Neural progenitor cell (in vitro differentiated cells): ENCODE results near the gene ARHGAP24. TPM values are rescaled to one million over a fixed set of nuclear protein-coding genes. Genes with fewer than 3 reads are reported as not detected.

Experiments used
- DNase-seq: peaks from one replicate; pipeline ENCODE4 v3.0.0-alpha.2; 2016; ENCODE audit warnings: low spot score
- H2AFZ ChIP-seq: fragments of 200-600 bp; sonication (generic); replicated peaks from 2 replicates; pipeline ENCODE4 v1.6.1; 2016; ENCODE audit warnings: antibody characterized with exemption
- H3F3A ChIP-seq: fragments of 200-600 bp; sonication (generic); 2 replicates; pipeline ENCODE4 v1.6.1; 2016; ENCODE audit warnings: antibody characterized with exemption, low read depth
- H3K27ac ChIP-seq: fragments of 200-600 bp; sonication (generic); 2 replicates; pipeline ENCODE4 v1.5.1; 2016; ENCODE audit warnings: mild to moderate bottlenecking
- H3K27me3 ChIP-seq: fragments of 200-600 bp; sonication (generic); 2 replicates; pipeline ENCODE4 v1.6.1; 2016; ENCODE audit warnings: mild to moderate bottlenecking, moderate library complexity
- H3K36me3 ChIP-seq: fragments of 200-600 bp; sonication (generic); 2 replicates; pipeline ENCODE4 v1.5.1; 2016
- H3K4me1 ChIP-seq: fragments of 200-600 bp; sonication (generic); 2 replicates; pipeline ENCODE4 v1.6.1; 2016; ENCODE audit warnings: mixed run types
- H3K4me2 ChIP-seq: fragments of 200-600 bp; sonication (generic); 2 replicates; pipeline ENCODE4 v1.6.1; 2016
- H3K4me3 ChIP-seq: fragments of 200-600 bp; sonication (generic); 2 replicates; pipeline ENCODE4 v1.5.1; 2016
- H3K79me2 ChIP-seq: fragments of 200-600 bp; sonication (generic); 2 replicates; pipeline ENCODE4 v1.6.1; 2016; ENCODE audit warnings: low read depth
- H3K9ac ChIP-seq: fragments of 200-600 bp; sonication (generic); 2 replicates; pipeline ENCODE4 v1.6.1; 2016
- H3K9me3 ChIP-seq: fragments of 200-600 bp; sonication (generic); 2 replicates; pipeline ENCODE4 v1.5.1; 2016; ENCODE audit warnings: low read depth
- H4K20me1 ChIP-seq: fragments of 200-600 bp; sonication (generic); 2 replicates; pipeline ENCODE4 v1.6.1; 2016; ENCODE audit warnings: low read depth
- H3K27ac Mint-ChIP-seq: 3 replicates; pipeline ENCODE4 v1.8.0; 2021; ENCODE audit warnings: mixed read lengths
- H3K27me3 Mint-ChIP-seq: 2 replicates; pipeline ENCODE4 v1.8.0; 2022; ENCODE audit warnings: low read depth, mild to moderate bottlenecking, inconsistent platforms, moderate library complexity, mixed read lengths; ENCODE audit not compliant: insufficient read depth
- H3K36me3 Mint-ChIP-seq: 3 replicates; pipeline ENCODE4 v1.8.0; 2021; ENCODE audit warnings: mixed read lengths
- H3K4me1 Mint-ChIP-seq: 3 replicates; pipeline ENCODE4 v1.8.0; 2021; ENCODE audit warnings: mixed read lengths
- H3K4me3 Mint-ChIP-seq: 3 replicates; pipeline ENCODE4 v1.8.0; 2021; ENCODE audit warnings: mild to moderate bottlenecking, moderate library complexity, mixed read lengths
- H3K9me3 Mint-ChIP-seq: 3 replicates; pipeline ENCODE4 v1.8.0; 2020; ENCODE audit warnings: mixed read lengths
- EZH2 ChIP-seq: fragments of 200-600 bp; sonication (generic); IDR thresholded peaks from 2 replicates; pipeline ENCODE4 v1.6.1; 2017; ENCODE audit warnings: antibody characterized with exemption, mild to moderate bottlenecking, moderate library complexity
- EZH2phosphoT487 ChIP-seq: fragments of 200-600 bp; sonication (generic); IDR thresholded peaks from 2 replicates; pipeline ENCODE4 v1.6.1; 2017; ENCODE audit warnings: antibody characterized with exemption
- total RNA-seq: library from RNA; depleted of rRNA; stranded (reverse); fragments of >200 nt; gene quantifications from 2 replicates; pipeline ENCODE4 v1.2.3, GENCODE V29; 2015; ENCODE audit warnings: low replicate concordance
- TF ChIP-seq, protein P1 (sequence below): fragments of 200-600 bp; sonication (generic); IDR thresholded peaks from 2 replicates; pipeline ENCODE4 v1.5.1; 2017; ENCODE audit warnings: antibody characterized with exemption, mild to moderate bottlenecking

Gene ARHGAP24
- total RNA-seq, 1 donor from 2014 or later: 2.2 TPM

DNA sequence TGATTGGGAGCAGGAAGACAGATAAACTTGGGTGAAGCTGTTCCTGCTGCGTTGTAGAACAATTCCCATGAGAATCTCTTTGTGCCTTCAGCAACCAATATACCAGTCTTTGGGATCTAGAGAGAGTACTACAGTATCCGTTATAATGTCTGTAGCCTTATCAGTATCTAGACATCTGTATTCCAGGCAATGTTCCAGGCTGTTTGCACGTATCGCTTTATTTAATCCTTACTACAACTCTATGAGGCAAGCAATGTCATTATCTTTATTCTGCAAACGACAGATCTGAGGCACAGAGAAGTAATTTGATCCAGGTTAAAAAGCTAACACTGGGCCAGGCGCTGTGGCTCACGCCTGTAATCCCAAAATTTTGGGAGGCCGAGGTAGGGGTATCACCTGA is 251.6 kb downstream of the ARHGAP24 start:
- Histone ChIP-seq H3F3A (no peaks in the 10 kb centered on the region), H3K27me3 (no peaks in the 10 kb centered on the region), H3K9ac (no peak overlapping the region), H4K20me1 (no peaks in the 10 kb centered on the region), H3K4me3 (no peak overlapping the region), H3K27ac (no peak overlapping the region), H3K79me2 (no peaks in the 10 kb centered on the region), H2AFZ (peak overlapping the region; percentile 88), H3K9me3 (no peaks in the 10 kb centered on the region), H3K4me1 (no peaks in the 10 kb centered on the region), H3K4me2 (no peak overlapping the region), H3K36me3 (no peaks in the 10 kb centered on the region)
- H3K27me3 Mint-ChIP-seq: no peaks in the 10 kb centered on the region
- no peaks in the 10 kb centered on the region for H3K9me3 Mint-ChIP-seq
- H3K4me1 Mint-ChIP-seq: no peaks in the 10 kb centered on the region
- TF ChIP-seq, protein P1, sequence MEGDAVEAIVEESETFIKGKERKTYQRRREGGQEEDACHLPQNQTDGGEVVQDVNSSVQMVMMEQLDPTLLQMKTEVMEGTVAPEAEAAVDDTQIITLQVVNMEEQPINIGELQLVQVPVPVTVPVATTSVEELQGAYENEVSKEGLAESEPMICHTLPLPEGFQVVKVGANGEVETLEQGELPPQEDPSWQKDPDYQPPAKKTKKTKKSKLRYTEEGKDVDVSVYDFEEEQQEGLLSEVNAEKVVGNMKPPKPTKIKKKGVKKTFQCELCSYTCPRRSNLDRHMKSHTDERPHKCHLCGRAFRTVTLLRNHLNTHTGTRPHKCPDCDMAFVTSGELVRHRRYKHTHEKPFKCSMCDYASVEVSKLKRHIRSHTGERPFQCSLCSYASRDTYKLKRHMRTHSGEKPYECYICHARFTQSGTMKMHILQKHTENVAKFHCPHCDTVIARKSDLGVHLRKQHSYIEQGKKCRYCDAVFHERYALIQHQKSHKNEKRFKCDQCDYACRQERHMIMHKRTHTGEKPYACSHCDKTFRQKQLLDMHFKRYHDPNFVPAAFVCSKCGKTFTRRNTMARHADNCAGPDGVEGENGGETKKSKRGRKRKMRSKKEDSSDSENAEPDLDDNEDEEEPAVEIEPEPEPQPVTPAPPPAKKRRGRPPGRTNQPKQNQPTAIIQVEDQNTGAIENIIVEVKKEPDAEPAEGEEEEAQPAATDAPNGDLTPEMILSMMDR: no peak
- TF ChIP-seq EZH2 (no peak), EZH2phosphoT487 (no peak)
- no peak overlapping the region for H3K27ac Mint-ChIP-seq
- H3K36me3 Mint-ChIP-seq: no peaks in the 10 kb centered on the region
- no peak for DNase-seq
- H3K4me3 Mint-ChIP-seq: no peak overlapping the region

DNA sequence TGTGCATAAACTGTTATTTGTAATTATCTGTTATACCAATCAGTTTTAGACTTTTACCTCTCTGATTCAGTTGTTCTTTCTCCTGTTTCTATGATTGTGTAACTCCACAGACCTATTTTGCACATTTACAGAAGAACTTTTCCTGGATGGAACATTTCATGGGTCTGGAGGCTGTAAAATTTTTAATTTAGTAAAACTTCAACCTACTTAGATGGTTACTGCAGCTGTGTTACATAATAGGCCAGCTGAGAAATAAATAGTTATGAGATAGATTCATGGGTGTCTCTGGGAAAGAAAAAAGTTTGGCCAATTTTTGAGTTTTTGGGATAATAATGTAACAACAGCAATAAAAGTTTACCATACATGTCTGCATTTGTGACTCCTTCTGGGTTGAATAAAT is 253.5 kb downstream of the ARHGAP24 start:
- TF ChIP-seq, protein P1: no peak
- TF ChIP-seq EZH2phosphoT487: no peak
- TF ChIP-seq EZH2: no peak
- no peak overlapping the region for H3K27ac Mint-ChIP-seq
- H3K9me3 Mint-ChIP-seq: no peaks in the 10 kb centered on the region
- H2AFZ ChIP-seq: no peak overlapping the region
- H3K27me3 Mint-ChIP-seq: no peaks in the 10 kb centered on the region
- no peak overlapping the region for H3K4me3 Mint-ChIP-seq
- no peaks in the 10 kb centered on the region for H3K27me3 ChIP-seq
- H3K4me3 ChIP-seq: no peak overlapping the region
- H3K4me1 ChIP-seq: no peaks in the 10 kb centered on the region
- H4K20me1 ChIP-seq: no peaks in the 10 kb centered on the region
- no peak overlapping the region for H3K9ac ChIP-seq
- H3K4me1 Mint-ChIP-seq: no peaks in the 10 kb centered on the region
- DNase-seq: no peak
- no peak overlapping the region for H3K27ac ChIP-seq
- no peaks in the 10 kb centered on the region for H3K9me3 ChIP-seq
- no peaks in the 10 kb centered on the region for H3F3A ChIP-seq
- H3K36me3 ChIP-seq: no peaks in the 10 kb centered on the region
- no peak overlapping the region for H3K4me2 ChIP-seq
- H3K79me2 ChIP-seq: no peaks in the 10 kb centered on the region
- no peaks in the 10 kb centered on the region for H3K36me3 Mint-ChIP-seq

DNA sequence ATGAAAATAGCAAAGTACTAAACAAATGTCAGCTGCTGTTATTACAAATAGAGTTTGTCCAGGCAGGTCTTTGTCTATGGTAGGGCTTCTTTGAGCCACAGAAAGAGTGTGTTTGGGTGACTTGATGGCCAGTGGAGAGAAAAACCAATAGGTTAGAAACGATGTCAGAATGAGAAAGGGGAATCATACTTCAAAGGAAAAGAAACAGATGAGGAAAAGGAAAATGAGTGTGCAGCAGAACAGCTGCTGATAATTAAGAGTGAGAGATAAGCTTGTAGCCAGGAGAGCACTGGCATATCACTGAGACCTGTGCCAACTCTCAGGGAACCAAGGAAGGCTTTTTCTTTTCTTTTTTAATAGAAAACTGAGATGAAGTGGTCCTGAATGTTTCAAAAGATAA is 257.2 kb downstream of the ARHGAP24 start:
- H3K9me3 Mint-ChIP-seq: no peaks in the 10 kb centered on the region
- no peak overlapping the region for H3K9ac ChIP-seq
- H3K9me3 ChIP-seq: no peaks in the 10 kb centered on the region
- no peaks in the 10 kb centered on the region for H3K36me3 Mint-ChIP-seq
- DNase-seq: no peak
- no peaks in the 10 kb centered on the region for H3K4me1 Mint-ChIP-seq
- no peak overlapping the region for H3K27ac Mint-ChIP-seq
- no peaks in the 10 kb centered on the region for H3K79me2 ChIP-seq
- H3K4me2 ChIP-seq: no peak overlapping the region
- no peak overlapping the region for H2AFZ ChIP-seq
- H3K27ac ChIP-seq: no peak overlapping the region
- no peaks in the 10 kb centered on the region for H4K20me1 ChIP-seq
- no peaks in the 10 kb centered on the region for H3K36me3 ChIP-seq
- H3K4me1 ChIP-seq: no peaks in the 10 kb centered on the region
- no peaks in the 10 kb centered on the region for H3F3A ChIP-seq
- TF ChIP-seq EZH2phosphoT487 (no peak), EZH2 (no peak)
- TF ChIP-seq, protein P1: no peak
- H3K4me3 ChIP-seq: no peak overlapping the region
- no peaks in the 10 kb centered on the region for H3K27me3 ChIP-seq
- H3K27me3 Mint-ChIP-seq: no peaks in the 10 kb centered on the region
- H3K4me3 Mint-ChIP-seq: no peak overlapping the region

DNA sequence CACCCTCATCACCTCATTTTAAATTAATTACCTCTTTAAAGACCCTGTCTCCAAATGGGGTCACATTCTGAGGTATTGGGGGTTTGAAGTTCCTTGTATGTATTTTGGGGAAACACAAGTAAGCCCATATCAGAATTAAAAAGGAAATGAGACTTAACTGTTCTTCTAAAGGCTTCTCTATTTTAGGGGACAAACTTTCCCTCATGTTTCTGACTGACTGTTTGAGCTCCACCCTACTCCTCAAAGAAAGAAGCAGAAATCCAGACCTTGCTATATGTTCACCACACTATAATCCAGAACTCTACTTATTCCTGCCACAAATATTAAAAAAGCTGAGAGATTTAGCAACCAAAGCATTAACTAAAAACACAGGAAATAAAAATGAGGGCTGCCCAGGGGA is 258.8 kb downstream of the ARHGAP24 start:
- Mint-ChIP-seq H3K27me3 (no peaks in the 10 kb centered on the region), H3K4me3 (no peak overlapping the region), H3K4me1 (no peaks in the 10 kb centered on the region), H3K36me3 (no peaks in the 10 kb centered on the region), H3K9me3 (no peaks in the 10 kb centered on the region), H3K27ac (no peak overlapping the region)
- TF ChIP-seq EZH2phosphoT487: no peak
- TF ChIP-seq EZH2: no peak
- TF ChIP-seq, protein P1: no peak
- Histone ChIP-seq H3K79me2 (no peaks in the 10 kb centered on the region), H3K4me2 (no peak overlapping the region), H3K27me3 (no peaks in the 10 kb centered on the region), H3K27ac (no peak overlapping the region), H2AFZ (no peak overlapping the region), H4K20me1 (no peaks in the 10 kb centered on the region), H3K9me3 (no peaks in the 10 kb centered on the region), H3F3A (no peaks in the 10 kb centered on the region), H3K9ac (no peak overlapping the region), H3K4me1 (no peaks in the 10 kb centered on the region), H3K4me3 (no peak overlapping the region), H3K36me3 (no peaks in the 10 kb centered on the region)
- no peak for DNase-seq
